Measurements from ENCODE around the gene NOP9.

NOP9 gene

GRCh38 chr14:24292118-24292807, 7.4 kb upstream of the NOP9 start:
- no peak overlapping the region for H3K9ac ChIP-seq (ENCODE audit: low read length)
- H3K27ac ChIP-seq (ENCODE audit: low read depth, low read length) = no peak overlapping the region
- no peak overlapping the region for H3K4me3 ChIP-seq (ENCODE audit: low read length)
- peaks cover 47% of the 10 kb centered on the region for H3K36me3 ChIP-seq (ENCODE audit: control insufficient read depth, insufficient read depth, low read length)
- no peaks in the 10 kb centered on the region for H3K27me3 ChIP-seq (ENCODE audit: control insufficient read depth, insufficient read depth, low read length)
- no peaks in the 10 kb centered on the region for H3K4me1 ChIP-seq (ENCODE audit: control insufficient read depth, insufficient read depth, low read length)

- no peaks in the 10 kb centered on the region for H3K27me3 ChIP-seq (ENCODE audit: control insufficient read depth, insufficient read depth, low read length)
- no peak overlapping the region for H3K9ac ChIP-seq (ENCODE audit: low read length)
- H3K4me3 ChIP-seq (ENCODE audit: low read length) = no peak overlapping the region
- no peak overlapping the region for H3K27ac ChIP-seq (ENCODE audit: low read depth, low read length)
- no peaks in the 10 kb centered on the region for H3K4me1 ChIP-seq (ENCODE audit: control insufficient read depth, insufficient read depth, low read length)
- H3K36me3 ChIP-seq (ENCODE audit: control insufficient read depth, insufficient read depth, low read length) = peaks cover 47% of the 10 kb centered on the region
Observed at GRCh38 chr14:24293525-24293924, 6.1 kb upstream of the NOP9 start.

GRCh38 chr14:24296341-24297157, 3.1 kb upstream of the NOP9 start:
- Histone ChIP-seq H3K9ac (ENCODE audit: low read length) (no peak overlapping the region), H3K27me3 (ENCODE audit: control insufficient read depth, insufficient read depth, low read length) (no peaks in the 10 kb centered on the region)

GRCh38 chr14:24297190-24297964, 2.3 kb upstream of the NOP9 start:
- Histone ChIP-seq H3K4me3 (ENCODE audit: low read length) (peak overlapping the region; percentile 21), H3K27me3 (ENCODE audit: control insufficient read depth, insufficient read depth, low read length) (no peaks in the 10 kb centered on the region), H3K4me1 (ENCODE audit: control insufficient read depth, insufficient read depth, low read length) (peaks cover 13% of the 10 kb centered on the region), H3K9ac (ENCODE audit: low read length) (no peak overlapping the region), H3K36me3 (ENCODE audit: control insufficient read depth, insufficient read depth, low read length) (peaks cover 24% of the 10 kb centered on the region), H3K27ac (ENCODE audit: low read depth, low read length) (no peak overlapping the region)

More at GRCh38 chr14:24296341-24297157, 3.1 kb upstream of the NOP9 start:
- no peak overlapping the region for H3K27ac ChIP-seq (ENCODE audit: low read depth, low read length)
- peaks cover 13% of the 10 kb centered on the region for H3K4me1 ChIP-seq (ENCODE audit: control insufficient read depth, insufficient read depth, low read length)
- H3K4me3 ChIP-seq (ENCODE audit: low read length) = no peak overlapping the region
- peaks cover 26% of the 10 kb centered on the region for H3K36me3 ChIP-seq (ENCODE audit: control insufficient read depth, insufficient read depth, low read length)

- peaks cover 13% of the 10 kb centered on the region for H3K4me1 ChIP-seq (ENCODE audit: control insufficient read depth, insufficient read depth, low read length)
- H3K27ac ChIP-seq (ENCODE audit: low read depth, low read length) = peak overlapping the region; percentile 85
- peak overlapping the region; percentile 93 for H3K9ac ChIP-seq (ENCODE audit: low read length)
- H3K27me3 ChIP-seq (ENCODE audit: control insufficient read depth, insufficient read depth, low read length) = no peaks in the 10 kb centered on the region
- H3K36me3 ChIP-seq (ENCODE audit: control insufficient read depth, insufficient read depth, low read length) = peaks cover 31% of the 10 kb centered on the region
- H3K4me3 ChIP-seq (ENCODE audit: low read length) = peak overlapping the region; percentile 98
Observed at GRCh38 chr14:24298892-24299254, 777 bp upstream of the NOP9 start.

- Histone ChIP-seq H3K36me3 (ENCODE audit: control insufficient read depth, insufficient read depth, low read length) (peaks cover 45% of the 10 kb centered on the region), H3K27ac (ENCODE audit: low read depth, low read length) (peak overlapping the region; percentile 85), H3K4me3 (ENCODE audit: low read length) (peak overlapping the region; percentile 98), H3K9ac (ENCODE audit: low read length) (peak overlapping the region; percentile 45), H3K27me3 (ENCODE audit: control insufficient read depth, insufficient read depth, low read length) (no peaks in the 10 kb centered on the region), H3K4me1 (ENCODE audit: control insufficient read depth, insufficient read depth, low read length) (peaks cover 13% of the 10 kb centered on the region)
Observed at GRCh38 chr14:24300326-24300980, 803 bp downstream of the NOP9 start.

GRCh38 chr14:24304019-24304387, 4.4 kb downstream of the NOP9 start:
- H3K4me1 ChIP-seq (ENCODE audit: control insufficient read depth, insufficient read depth, low read length) = peaks cover 10% of the 10 kb centered on the region
- H3K4me3 ChIP-seq (ENCODE audit: low read length) = no peak overlapping the region
- no peak overlapping the region for H3K27ac ChIP-seq (ENCODE audit: low read depth, low read length)
- no peaks in the 10 kb centered on the region for H3K27me3 ChIP-seq (ENCODE audit: control insufficient read depth, insufficient read depth, low read length)
- no peak overlapping the region for H3K9ac ChIP-seq (ENCODE audit: low read length)
- H3K36me3 ChIP-seq (ENCODE audit: control insufficient read depth, insufficient read depth, low read length) = peaks cover 47% of the 10 kb centered on the region

GRCh38 chr14:24307156-24307574, 7.5 kb downstream of the NOP9 start:
- H3K36me3 ChIP-seq (ENCODE audit: control insufficient read depth, insufficient read depth, low read length) = peaks cover 43% of the 10 kb centered on the region
- H3K9ac ChIP-seq (ENCODE audit: low read length) = no peak overlapping the region
- no peak overlapping the region for H3K27ac ChIP-seq (ENCODE audit: low read depth, low read length)

GRCh38 chr14:24307575-24308341, 8.1 kb downstream of the NOP9 start, which contains the start of gene CIDEB:
CIDEB (minus strand) TSS chr14:24307977; CDS start chr14:24307858, 119 bp downstream.
- no peak within 1 kb of the TSS for H3K9ac ChIP-seq (ENCODE audit: low read length)
- peaks cover 37% of the 10 kb centered on the region for H3K36me3 ChIP-seq (ENCODE audit: control insufficient read depth, insufficient read depth, low read length)
- H3K27ac ChIP-seq (ENCODE audit: low read depth, low read length) = no peak within 1 kb of the TSS
- peaks cover 8% of the 10 kb centered on the region for H3K4me1 ChIP-seq (ENCODE audit: control insufficient read depth, insufficient read depth, low read length)
- H3K27me3 ChIP-seq (ENCODE audit: control insufficient read depth, insufficient read depth, low read length) = no peaks in the 10 kb centered on the region
- H3K4me3 ChIP-seq (ENCODE audit: low read length) = no peak within 1 kb of the TSS

More at GRCh38 chr14:24307156-24307574, 7.5 kb downstream of the NOP9 start:
- Histone ChIP-seq H3K4me1 (ENCODE audit: control insufficient read depth, insufficient read depth, low read length) (peaks cover 8% of the 10 kb centered on the region), H3K4me3 (ENCODE audit: low read length) (no peak overlapping the region), H3K27me3 (ENCODE audit: control insufficient read depth, insufficient read depth, low read length) (no peaks in the 10 kb centered on the region)

- Histone ChIP-seq H3K4me3 (ENCODE audit: low read length) (no peak overlapping the region), H3K36me3 (ENCODE audit: control insufficient read depth, insufficient read depth, low read length) (peaks cover 32% of the 10 kb centered on the region), H3K27ac (ENCODE audit: low read depth, low read length) (no peak overlapping the region), H3K9ac (ENCODE audit: low read length) (no peak overlapping the region), H3K4me1 (ENCODE audit: control insufficient read depth, insufficient read depth, low read length) (peaks cover 8% of the 10 kb centered on the region), H3K27me3 (ENCODE audit: control insufficient read depth, insufficient read depth, low read length) (no peaks in the 10 kb centered on the region)
Observed at GRCh38 chr14:24308342-24309124, 8.9 kb downstream of the NOP9 start.
